Amniotic stem cell (primary cell): ENCODE measurements around the gene GATA3.
"Not testable (repeated sequence)": the region's sequence is repeated elsewhere in the genome, so short reads cannot be mapped to it uniquely, and the experiment has no call there.

Experiments
- DNase-seq: peaks from one replicate; lab custom pipeline; 2025; lab: John Stamatoyannopoulos, UW

Gene GATA3

DNA sequence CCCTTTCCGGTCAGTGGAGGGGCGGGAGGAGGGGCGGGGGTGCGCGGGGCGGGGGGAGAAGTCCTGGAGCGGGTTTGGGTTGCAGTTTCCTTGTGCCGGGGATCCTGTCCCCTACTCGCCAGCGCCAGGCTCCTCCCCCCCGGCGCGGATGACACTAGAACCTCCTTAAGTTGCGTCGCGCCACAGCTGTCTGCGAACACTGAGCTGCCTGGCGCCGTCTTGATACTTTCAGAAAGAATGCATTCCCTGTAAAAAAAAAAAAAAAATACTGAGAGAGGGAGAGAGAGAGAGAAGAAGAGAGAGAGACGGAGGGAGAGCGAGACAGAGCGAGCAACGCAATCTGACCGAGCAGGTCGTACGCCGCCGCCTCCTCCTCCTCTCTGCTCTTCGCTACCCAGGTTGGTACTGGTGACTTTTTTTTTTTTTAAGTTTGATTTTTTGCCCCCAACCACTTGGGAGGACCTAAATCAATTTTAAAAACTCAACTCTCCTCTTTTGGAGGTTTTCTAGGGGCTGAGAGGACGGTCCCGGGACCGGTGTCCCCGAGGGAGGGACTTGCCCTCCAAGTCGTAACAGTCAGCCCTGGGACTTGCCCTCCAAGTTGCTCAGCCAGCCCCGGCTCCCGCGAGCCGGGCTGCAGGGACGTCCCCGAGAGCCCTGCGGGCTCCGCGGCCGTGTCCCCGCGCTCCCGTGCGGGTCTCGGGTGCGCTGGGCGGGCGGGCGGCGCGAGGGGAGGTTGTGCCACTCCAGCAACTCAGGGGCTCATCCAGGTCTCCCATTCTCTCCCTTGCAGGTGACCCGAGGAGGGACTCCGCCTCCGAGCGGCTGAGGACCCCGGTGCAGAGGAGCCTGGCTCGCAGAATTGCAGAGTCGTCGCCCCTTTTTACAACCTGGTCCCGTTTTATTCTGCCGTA, at the start of gene GATA3:
Gene GATA3 (plus strand): TSS at position 195 of the 914 bp plus-strand sequence. CDS start 968 bp downstream, outside the sequence.
- no peak for DNase-seq

DNA sequence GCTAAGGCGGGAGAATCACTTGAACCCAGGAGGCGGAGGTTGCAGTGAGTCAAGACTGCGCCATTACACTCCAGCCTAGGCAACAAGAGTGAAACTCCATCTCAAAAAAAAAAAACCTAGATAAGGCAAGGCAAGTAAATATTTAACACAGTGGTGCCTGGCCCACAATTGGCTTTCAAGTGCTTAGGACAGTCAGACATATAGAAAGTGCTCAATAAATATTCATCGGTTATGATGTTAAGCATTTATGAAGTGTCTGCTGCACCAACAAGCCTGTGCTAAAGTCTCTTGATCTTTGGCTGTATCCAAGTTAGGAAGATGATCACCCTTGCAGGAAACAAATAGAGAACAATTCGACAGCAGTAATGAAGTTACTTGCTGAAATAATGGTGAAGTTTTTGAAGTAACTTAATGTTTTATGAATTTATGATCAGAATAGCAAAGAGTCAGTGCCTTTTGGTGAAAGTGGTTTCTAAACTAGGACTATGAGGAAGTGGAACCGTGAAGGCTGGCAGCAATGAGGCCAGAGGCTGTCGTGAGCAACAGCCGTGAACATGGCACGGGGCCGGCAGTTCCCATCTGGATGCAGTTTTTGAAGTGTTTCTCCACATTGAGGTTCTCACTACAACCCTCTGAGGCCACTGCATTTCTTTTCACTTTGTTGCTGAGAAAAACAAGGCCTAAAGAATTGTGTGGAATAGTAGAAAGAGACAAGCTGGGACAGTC, 48.1 kb upstream of the GATA3 start:
- DNase-seq = no peak

DNA sequence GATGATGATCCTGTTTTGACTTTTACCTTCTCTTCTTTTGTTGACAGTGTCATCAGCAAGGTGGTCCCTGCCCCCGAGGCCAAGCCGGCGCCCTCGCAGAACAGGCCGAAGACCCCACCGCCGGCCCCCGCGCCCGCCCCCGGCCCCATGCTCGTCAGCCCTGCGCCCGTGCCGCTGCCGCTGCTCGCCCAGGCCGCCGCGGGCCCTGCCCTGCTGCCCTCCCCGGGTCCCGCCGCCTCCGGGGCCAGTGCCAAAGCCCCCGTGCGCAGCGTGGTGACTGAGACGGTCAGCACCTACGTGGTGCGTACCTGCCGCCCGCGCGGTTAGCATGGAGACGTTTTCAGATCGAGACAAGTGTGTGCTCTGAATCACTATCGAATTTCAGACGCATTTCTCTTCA, 45.5 kb upstream of the GATA3 start:
- DNase-seq = no peak

DNA sequence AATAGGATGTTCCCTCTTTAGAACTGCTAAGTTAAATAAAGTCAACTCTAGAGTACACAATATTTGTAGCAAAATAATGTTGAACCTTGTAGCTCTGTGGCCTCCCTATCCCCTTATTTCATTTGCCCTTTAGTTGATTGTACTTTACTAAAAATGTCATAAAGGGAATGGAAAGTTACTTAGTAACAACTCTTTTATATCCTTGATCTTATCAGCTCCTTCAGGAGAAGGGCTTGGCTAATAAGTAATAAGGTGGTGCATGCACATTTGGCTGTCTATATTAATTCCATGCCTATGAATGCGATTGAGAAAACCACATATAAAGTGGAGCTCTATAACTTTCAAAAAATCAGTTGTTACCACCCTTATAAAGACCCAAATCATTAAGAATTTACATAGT, 41.5 kb upstream of the GATA3 start:
- DNase-seq = no peak

DNA sequence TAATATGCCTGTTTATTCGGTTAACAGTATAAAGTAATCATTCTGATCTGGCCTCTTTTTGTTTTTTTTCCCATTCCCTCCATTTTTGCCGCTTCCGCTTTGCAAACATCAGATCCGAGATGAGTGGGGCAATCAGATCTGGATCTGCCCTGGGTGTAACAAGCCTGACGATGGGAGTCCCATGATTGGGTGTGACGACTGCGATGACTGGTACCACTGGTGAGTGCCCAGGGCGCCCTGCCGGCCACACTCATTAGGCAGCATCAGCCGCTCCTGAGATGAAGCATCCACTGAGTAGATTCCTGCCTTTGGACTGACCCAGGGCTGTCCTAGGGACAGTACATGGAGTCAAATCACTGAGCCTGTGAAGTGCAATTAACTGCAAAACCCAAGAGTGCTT, 40.9 kb upstream of the GATA3 start:
- no peak for DNase-seq

DNA sequence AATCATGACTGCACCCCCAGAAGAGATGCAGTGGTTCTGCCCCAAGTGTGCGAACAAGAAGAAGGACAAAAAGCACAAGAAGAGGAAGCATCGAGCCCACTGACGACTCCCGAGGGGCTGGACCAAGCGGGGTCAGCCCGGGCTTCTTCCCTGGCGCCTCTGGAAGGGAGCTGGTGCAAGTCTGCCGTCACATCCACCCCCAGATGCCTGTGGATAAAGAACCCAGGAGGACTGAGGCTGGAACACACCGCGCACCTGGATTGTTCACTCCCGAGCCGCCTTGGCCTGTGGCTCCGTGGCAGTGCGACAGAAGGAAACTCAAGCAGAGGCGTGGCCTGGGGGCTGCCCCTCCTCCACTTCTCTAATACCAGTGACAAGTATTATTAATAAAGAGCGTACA, 39.8 kb upstream of the GATA3 start:
- no peak for DNase-seq

DNA sequence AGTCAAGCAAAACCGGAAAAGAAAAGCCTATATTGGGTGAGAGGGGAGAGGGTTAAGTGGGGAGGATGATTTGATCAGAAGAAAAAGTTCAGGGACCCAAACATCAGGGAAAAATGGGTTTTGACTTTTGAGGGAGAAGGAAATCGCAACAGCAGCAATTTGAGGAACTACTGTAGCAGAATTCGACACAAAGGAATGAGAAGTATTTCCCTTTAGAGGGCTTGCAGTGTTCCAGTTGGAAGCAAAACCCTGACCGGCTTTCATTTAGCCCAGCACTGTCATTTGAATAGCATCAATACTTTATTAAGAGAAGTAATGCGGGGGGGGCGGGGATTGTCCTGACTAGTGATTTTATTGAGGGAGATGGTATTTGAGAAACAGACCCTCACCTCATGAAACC, 37.2 kb upstream of the GATA3 start:
- DNase-seq = no peak

DNA sequence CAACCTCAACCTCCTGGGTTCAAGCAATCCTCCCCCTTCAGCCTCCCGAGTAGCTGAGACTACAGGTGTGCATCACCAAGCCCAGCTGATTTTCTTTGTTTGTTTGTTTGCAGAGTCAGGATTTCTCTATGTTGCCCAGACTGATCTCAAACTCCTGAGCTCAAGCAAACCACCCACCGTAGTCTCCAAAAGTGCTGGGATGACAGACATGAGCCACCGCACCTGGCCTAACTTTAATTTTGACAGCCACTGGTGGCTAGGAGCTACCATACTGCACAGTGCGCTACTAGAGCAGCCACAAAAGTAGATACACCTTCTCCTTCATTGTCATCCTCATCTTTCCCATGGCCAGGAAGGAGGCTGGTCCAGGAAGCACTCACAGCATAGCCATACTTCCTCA, 31.2 kb upstream of the GATA3 start:
- no peak for DNase-seq

DNA sequence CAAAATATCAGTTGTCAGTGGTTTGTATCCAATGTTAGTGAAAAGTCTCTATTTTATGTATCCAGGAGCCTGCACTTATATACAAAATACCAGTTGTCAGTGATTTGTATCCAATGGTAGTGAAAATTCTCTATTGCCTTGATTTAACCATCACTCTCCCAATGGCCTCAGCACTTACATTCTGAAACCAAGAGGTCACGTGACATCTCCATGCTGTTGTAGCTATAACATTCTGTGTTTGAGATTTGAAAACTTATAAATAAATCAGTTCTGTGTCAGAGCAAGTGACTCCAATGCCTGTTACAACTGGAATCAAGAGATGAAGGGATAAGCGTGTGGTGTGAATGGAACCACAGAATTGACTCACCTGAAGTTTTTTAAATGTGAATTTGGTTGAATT, 30.6 kb upstream of the GATA3 start:
- DNase-seq = no peak

DNA sequence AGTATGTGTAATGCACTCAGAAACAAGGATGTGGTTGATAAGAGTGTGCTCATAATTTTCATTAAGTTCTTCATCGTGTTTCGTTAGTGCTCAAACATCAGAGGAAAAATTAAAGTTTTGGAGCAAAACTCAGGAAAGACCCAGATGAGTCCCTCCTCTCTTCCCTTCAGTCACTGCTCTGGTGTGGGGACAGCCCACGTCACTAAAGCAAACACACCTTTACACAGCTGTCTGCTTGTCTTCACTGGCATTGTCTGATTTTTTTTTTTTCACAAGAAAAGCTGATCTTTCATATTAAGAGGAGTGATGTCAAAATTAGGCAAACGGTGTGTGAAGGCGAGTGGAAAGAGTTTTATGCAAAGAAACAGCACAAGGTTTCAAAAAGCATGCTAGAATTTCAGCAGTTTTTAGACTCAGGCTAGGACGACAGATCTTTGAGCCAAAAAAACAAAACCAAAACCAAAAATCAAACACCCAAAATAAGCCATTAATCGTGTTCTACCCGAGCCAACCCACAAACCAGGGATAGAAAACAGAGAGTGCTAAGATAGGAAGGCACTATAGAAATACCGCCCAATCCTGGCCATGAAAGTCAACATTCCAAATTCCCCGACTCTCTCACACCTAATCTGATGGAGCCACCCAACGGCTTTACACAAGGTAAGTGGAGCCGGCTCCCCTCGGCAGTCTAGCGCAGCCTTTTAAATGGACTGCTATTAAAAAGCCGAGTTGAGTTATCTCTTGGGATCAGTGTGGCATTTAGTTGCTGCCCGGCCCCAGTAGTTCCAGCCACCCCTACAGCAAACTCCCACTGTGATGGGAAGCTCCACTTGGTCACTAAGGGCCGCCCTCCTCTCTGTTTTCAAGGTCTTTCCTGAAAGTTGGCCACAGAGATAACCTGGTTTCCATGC, 27.9 kb upstream of the GATA3 start:
- no peak for DNase-seq

DNA sequence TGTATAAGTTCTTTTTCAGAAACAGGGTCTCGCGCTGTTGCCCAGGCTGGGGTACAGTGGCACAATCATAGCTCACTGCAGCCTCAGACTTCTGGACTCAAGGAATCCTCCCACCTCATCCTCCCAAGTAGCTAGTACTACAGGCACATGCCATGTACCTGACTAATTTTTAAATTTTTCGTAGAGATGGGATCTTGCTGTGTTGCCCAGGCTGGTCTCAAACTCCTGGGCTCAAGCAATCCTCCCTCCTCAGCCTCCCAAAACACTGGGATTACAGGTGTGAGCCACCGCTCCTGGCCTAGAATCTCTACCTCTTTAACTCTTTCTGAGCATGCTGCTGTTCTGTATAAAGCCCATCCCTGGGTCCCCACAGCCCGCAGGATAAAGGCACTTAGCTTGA, 23.3 kb upstream of the GATA3 start:
- not testable (repeated sequence) for DNase-seq

DNA sequence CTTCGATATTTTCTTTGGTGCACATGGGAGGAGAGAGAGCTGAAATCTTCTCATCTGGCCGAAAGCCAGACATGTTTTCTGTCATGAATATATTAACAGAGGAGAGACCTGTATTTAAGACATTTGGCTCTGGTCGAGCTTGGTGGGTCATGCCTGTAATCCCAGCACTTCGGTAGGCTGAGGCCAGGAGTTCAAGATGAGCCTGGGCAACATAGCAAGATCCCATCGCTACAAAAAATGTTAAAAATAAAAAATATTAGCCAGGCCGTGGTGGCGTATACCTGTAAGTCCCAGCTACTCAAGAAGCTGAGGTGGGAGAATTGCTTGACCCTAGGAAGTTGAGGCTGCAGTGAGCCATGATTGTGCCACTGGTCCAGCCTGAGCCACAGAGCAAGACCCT, 21.9 kb upstream of the GATA3 start:
- DNase-seq = no peak

DNA sequence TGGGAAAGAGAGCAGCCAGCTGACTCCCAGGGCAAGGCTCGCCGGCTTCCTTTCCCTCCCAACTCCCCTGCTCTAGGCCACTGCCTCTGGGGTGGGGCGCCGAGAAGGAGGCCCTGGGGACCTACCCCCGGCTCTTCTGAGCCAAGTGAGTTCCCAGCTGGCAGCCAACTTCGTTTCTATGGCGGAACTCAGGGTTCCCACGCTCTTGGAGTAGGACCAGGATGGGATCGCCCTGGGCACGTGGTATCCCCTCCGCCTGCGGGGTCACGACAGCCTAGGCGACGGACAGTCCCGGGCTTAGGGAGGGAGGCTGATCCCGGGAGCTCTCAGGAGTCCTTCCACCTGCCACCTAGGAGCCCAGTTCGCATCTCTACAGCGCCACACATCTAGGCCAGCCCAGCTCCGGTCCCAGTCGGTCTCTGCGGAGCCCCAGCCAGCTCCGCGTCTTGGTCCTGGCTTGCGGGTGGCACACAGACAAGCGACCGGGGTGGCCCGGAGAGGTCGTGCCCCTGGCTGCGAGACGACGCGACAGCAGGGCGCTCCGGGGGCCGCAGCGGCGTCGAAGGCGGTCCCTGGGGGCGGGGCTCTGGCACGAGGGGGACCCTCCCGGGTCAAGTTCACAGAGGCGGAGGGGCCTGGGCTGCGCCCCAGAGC, 20.5 kb upstream of the GATA3 start:
- DNase-seq = no peak

DNA sequence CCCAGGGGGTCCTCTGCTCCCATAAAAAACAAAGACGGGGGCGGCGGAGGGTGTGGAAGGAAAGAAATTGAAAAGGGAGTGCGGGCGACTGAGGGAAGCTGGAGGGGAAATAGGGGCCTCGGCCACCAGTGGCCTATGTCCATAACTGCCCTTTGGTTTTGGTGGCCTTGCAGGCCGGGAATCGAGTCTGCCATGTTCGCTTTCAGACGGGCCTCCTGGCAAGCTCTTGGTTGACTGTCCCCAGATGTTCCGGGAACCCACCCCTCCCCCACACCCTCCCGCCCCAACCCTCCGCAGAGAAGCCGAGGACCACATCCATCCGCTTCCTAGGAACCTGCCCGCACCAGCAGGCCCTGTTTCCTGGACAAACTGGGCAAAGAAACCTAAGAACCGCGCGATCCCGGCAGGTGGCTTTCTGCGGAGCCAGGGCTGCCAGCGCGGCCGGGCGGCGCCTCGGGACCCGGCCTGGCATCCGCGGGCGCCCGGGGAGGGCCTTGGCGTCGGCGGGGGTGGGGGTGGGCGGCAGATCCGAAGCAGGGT, 20.0 kb upstream of the GATA3 start:
- no peak for DNase-seq

DNA sequence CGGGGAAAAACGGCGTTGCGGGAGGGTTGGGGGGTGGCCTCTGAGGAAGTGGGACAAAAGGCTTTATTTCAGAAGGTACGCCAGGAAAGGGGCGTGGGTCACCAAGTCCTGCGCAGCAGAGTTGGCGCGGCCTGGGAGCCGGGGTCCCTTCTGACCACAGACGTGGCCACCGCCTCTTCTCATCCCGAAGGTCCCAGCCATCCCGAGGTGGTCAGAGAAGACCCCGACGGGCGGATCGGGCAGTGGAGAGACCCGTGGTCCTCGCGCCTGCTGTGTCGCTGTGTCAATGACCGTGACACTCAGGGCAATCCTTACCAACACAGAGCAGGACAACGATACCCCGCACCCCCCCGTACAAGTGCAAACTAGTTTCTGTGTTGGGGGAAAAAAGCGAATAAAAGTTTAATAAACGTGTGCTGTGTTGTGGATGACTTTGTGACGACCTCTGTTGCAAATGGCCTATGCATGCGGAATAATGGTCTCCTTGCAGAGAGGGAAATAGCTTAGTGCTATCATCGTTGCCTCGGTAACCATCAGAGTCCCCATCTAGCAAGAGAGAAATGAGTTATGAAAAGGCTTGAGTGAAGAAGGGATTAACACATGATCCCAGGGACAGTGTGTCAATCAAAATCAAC, 19.4 kb upstream of the GATA3 start:
- DNase-seq = no peak

DNA sequence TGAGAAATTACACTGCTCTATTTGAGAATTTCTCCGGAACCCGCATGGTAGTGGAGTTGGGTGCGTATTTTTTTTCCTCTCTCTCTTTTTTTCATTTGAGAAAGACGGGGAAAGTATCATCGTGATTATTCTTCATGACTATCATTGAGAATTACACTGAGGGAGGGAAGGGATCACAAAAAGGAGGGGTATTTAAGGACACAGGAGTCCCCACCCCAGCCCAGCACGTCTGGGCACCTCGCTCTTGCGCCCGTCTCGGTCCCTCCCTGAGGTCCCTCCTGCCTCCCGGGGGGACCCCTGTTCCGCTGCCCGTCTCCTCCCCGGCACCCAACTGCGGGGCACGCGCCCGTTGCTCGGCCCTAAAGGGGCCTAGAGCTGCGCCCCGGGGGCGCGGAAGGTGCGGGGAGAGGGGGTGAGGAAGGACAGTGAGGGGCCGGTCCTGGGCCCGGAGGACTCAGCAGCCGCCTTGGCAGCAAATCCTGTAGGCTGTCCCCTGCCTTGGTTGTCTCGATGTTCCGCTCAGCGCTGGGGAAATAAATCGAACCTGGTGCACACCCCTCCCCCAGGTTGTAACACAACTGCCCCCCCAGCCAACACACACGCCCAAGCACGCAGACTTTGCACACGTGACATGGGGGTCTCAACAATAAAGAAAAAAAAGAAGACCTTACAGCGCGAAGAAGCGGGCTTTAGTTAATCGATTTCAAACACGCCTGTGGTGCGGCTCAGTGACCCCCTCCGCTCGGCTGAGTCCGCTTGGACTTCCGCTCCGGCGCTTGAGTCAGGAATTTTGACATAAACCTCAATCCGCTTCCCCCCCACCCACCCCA, 18.6 kb upstream of the GATA3 start:
- no peak for DNase-seq

DNA sequence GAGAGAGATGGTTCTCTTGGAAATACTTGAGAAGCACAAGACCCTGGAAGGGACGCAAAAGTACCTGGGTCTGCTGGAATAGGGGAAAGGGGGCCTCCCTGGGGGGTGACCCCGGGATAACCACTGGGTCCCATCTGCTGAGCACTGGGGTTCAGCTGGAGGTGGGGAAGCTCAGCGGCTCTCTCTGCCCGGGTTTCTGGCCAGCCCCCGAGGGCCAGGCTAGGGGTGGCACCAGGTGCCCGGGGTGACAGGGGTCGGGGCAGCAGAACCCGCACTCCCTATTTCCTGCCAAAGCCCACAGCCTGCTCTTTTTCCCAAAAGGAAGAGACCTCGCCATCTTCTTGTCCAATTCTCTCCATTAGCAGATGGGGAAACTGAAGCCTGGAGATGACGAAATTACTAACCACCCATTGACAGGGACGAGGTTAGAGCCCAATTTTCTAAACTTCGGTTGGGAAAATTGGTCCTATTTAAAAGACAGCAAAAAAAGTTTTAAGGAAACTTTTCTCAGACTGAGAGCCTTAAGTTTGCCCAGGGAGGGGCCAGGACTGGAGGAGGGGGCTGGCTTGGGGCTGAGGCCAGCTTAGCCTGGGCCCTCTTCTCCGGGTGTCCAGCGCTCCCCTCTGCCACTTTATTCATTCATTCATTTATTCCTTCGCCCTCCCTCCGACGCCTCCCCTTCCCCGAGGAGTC, 17.8 kb upstream of the GATA3 start:
- no peak for DNase-seq

DNA sequence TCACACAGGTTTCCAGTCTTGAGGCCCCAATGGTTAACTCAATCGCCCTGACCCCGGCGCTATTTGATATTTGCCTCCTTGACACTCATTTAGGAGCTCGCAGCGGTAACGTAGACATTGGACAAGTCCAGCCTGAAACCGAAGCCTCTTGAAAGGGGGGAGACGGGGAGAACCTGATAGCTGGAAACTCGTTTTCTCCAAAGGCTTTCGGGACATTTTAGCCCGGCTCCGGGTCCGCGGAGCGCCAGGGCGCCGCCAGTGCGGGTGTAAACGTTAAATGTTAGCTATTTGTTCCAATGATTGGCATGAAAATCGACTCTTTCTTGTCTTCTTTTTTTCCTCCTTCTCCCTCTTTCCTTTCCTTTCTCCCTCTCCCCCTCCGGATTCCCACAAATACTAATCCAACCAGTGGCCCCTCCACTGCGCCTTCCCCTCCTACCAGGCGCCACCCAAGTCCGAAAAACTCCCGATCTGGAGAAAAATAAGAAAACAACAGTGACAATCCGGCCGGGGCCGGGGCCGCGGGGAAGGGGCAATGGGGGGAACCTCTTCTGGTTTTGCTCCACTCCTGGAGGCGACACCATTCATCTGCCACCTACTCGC, 17.2 kb upstream of the GATA3 start:
- DNase-seq = no peak
